ENCODE measurements around the gene TRIP12.
"Not testable (repeated sequence)": the region's sequence is repeated elsewhere in the genome, so short reads cannot be mapped to it uniquely, and the experiment has no call there.

TRIP12 gene

GRCh38 chr2:229920011-229920641 is 1.7 kb downstream of the TRIP12 start:
- DNase-seq, result peak; percentile 11

- no peak for DNase-seq
These were observed 4.0 kb downstream of the TRIP12 start for GRCh38 chr2:229917793-229918192.

GRCh38 chr2:229914171-229914570 is 7.6 kb downstream of the TRIP12 start:
- no peak for DNase-seq

GRCh38 chr2:229910832-229911412 is 10.9 kb downstream of the TRIP12 start:
- DNase-seq, result no peak

- DNase-seq, result no peak
These were observed 11.5 kb downstream of the TRIP12 start for GRCh38 chr2:229910147-229910831.

GRCh38 chr2:229909090-229909489 is 12.7 kb downstream of the TRIP12 start:
- no peak for DNase-seq

GRCh38 chr2:229905601-229906000 is 16.2 kb downstream of the TRIP12 start:
- no peak for DNase-seq

- DNase-seq, result no peak
These were observed 18.8 kb downstream of the TRIP12 start for GRCh38 chr2:229903037-229903436.

GRCh38 chr2:229901819-229902218 is 20.0 kb downstream of the TRIP12 start:
- no peak for DNase-seq

GRCh38 chr2:229900514-229900913 is 21.3 kb downstream of the TRIP12 start:
- not testable (repeated sequence) for DNase-seq

GRCh38 chr2:229900012-229900411 is 21.8 kb downstream of the TRIP12 start:
- DNase-seq, result no peak

- DNase-seq, result no peak
These were observed 22.2 kb downstream of the TRIP12 start for GRCh38 chr2:229899604-229900003.

GRCh38 chr2:229896857-229897256 is 25.0 kb downstream of the TRIP12 start:
- DNase-seq, result no peak

GRCh38 chr2:229889023-229889422 is 32.8 kb downstream of the TRIP12 start:
- no peak for DNase-seq

- DNase-seq, result no peak
These were observed 33.8 kb downstream of the TRIP12 start for GRCh38 chr2:229888031-229888430.

GRCh38 chr2:229887441-229887840 is 34.4 kb downstream of the TRIP12 start:
- no peak for DNase-seq

GRCh38 chr2:229884775-229885699 is 36.8 kb downstream of the TRIP12 start:
- DNase-seq, result no peak

- DNase-seq, result no peak
These were observed 39.2 kb downstream of the TRIP12 start for GRCh38 chr2:229882583-229882982.

- DNase-seq, result no peak
These were observed 40.8 kb downstream of the TRIP12 start for GRCh38 chr2:229880892-229881586.

GRCh38 chr2:229879191-229879950 is 42.4 kb downstream of the TRIP12 start:
- DNase-seq, result no peak

GRCh38 chr2:229875549-229875948 is 46.3 kb downstream of the TRIP12 start:
- DNase-seq, result no peak

- DNase-seq, result no peak
These were observed 47.2 kb downstream of the TRIP12 start for GRCh38 chr2:229874647-229875046.

Data from NCI-H1105 treated with DMSO at 0.1 percent for 48 hours (cell line).